Cortex of kidney (tissue), 1 donor: ENCODE measurements around the gene TTC24.
"Not testable (repeated sequence)": the region's sequence is repeated elsewhere in the genome, so short reads cannot be mapped to it uniquely, and the experiment has no call there.

Experiments
- DNase-seq: peaks from one replicate; lab custom pipeline; 2025; lab: John Stamatoyannopoulos, UW

Gene TTC24

GRCh38 chr1:156579472-156579871, at the start of gene TTC24:
Gene TTC24, plus strand, starts transcription at chr1:156579723. Its CDS starts 1,642 bp downstream, at chr1:156581365.
- DNase-seq: no peak

- no peak for DNase-seq
Measured at GRCh38 chr1:156530006-156530405, 49.5 kb upstream of the TTC24 start.

- no peak for DNase-seq
Measured at GRCh38 chr1:156532374-156532773, 47.1 kb upstream of the TTC24 start.

- no peak for DNase-seq
Measured at GRCh38 chr1:156533568-156534220, 45.8 kb upstream of the TTC24 start.

- no peak for DNase-seq
Measured at GRCh38 chr1:156534424-156535060, 45.0 kb upstream of the TTC24 start.

GRCh38 chr1:156537027-156537426, 42.5 kb upstream of the TTC24 start:
- no peak for DNase-seq

GRCh38 chr1:156538711-156539440, 40.6 kb upstream of the TTC24 start:
- DNase-seq: no peak

GRCh38 chr1:156539818-156540355, 39.6 kb upstream of the TTC24 start:
- no peak for DNase-seq

- DNase-seq: no peak
Measured at GRCh38 chr1:156540955-156541354, 38.6 kb upstream of the TTC24 start.

- DNase-seq: no peak
Measured at GRCh38 chr1:156543066-156543465, 36.5 kb upstream of the TTC24 start.

GRCh38 chr1:156544592-156545102, 34.9 kb upstream of the TTC24 start:
- no peak for DNase-seq

- no peak for DNase-seq
Measured at GRCh38 chr1:156546267-156546666, 33.3 kb upstream of the TTC24 start.

GRCh38 chr1:156547434-156547833, 32.1 kb upstream of the TTC24 start:
- DNase-seq: no peak

- DNase-seq: no peak
Measured at GRCh38 chr1:156547982-156548381, 31.5 kb upstream of the TTC24 start.

- DNase-seq: no peak
Measured at GRCh38 chr1:156549390-156549789, 30.1 kb upstream of the TTC24 start.

GRCh38 chr1:156549831-156550230, 29.7 kb upstream of the TTC24 start:
- DNase-seq: no peak

GRCh38 chr1:156550346-156550745, 29.2 kb upstream of the TTC24 start:
- DNase-seq: no peak

GRCh38 chr1:156551066-156551643, 28.4 kb upstream of the TTC24 start:
- DNase-seq: no peak

GRCh38 chr1:156551869-156552268, 27.7 kb upstream of the TTC24 start:
- no peak for DNase-seq

GRCh38 chr1:156552518-156552917, 27.0 kb upstream of the TTC24 start:
- no peak for DNase-seq

- not testable (repeated sequence) for DNase-seq
Measured at GRCh38 chr1:156552937-156553336, 26.6 kb upstream of the TTC24 start.

- no peak for DNase-seq
Measured at GRCh38 chr1:156553860-156554485, 25.6 kb upstream of the TTC24 start.
